Measurements from ENCODE around the gene AOPEP.

Gene AOPEP, protein sequence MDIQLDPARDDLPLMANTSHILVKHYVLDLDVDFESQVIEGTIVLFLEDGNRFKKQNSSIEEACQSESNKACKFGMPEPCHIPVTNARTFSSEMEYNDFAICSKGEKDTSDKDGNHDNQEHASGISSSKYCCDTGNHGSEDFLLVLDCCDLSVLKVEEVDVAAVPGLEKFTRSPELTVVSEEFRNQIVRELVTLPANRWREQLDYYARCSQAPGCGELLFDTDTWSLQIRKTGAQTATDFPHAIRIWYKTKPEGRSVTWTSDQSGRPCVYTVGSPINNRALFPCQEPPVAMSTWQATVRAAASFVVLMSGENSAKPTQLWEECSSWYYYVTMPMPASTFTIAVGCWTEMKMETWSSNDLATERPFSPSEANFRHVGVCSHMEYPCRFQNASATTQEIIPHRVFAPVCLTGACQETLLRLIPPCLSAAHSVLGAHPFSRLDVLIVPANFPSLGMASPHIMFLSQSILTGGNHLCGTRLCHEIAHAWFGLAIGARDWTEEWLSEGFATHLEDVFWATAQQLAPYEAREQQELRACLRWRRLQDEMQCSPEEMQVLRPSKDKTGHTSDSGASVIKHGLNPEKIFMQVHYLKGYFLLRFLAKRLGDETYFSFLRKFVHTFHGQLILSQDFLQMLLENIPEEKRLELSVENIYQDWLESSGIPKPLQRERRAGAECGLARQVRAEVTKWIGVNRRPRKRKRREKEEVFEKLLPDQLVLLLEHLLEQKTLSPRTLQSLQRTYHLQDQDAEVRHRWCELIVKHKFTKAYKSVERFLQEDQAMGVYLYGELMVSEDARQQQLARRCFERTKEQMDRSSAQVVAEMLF

DNA sequence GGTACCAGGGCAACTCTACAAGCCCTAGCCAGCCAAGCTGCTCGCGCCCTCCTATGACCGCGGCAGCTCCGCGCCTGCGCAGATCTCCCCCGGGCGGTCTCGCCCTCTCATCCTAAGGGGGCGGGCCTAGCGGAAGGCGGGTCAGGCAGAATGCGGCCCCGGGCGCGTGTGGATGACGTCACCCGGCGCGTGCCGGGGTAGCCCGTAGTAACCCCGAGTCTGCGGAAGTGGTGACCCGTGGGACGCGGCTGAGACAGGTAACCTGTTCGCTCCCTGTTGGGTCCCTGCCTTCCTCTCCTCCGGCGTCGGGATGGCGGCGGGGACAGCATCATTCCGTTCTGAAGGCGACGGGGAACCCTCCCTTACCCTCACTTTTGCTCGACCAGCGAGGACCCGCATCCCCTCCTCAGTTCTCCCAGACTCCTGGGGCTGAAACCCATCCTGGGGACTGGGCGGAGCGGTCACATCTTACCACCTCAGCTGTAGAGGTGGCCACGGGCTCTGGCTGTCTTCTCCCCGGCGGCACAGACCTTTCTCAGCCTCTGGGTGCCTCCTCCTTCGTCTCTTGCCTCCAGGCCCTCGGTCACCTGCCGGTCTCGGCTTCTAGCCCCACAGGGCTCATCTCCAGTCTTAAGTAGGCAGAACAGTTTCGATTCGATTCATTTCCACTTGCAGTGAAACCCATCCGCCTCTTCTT lies at the start of gene AOPEP:
TSS of gene AOPEP (plus strand) at position 205 of the 697 bp plus-strand sequence. CDS start 33,085 bp downstream, outside the sequence.
- peak; percentile 94 for DNase-seq

DNA sequence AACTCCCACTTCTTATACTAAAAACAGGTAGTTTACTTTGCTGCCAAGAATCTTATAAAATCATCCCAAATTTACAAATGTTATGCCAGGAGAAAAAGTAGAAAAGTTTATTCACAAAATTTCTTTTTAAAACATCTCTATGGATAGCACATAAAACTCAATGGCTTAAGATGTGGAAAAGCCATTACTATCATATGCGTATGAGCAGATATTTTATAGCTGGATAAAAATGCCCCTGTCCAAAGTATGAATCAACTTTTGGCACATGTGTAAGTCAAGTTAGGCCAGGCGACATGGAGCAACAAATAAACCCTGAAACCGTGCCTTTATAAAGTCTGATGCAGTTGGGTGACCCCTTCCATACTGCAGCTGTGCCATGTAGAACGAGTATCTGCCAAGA lies 48.6 kb upstream of the AOPEP start:
- no peak for DNase-seq

DNA sequence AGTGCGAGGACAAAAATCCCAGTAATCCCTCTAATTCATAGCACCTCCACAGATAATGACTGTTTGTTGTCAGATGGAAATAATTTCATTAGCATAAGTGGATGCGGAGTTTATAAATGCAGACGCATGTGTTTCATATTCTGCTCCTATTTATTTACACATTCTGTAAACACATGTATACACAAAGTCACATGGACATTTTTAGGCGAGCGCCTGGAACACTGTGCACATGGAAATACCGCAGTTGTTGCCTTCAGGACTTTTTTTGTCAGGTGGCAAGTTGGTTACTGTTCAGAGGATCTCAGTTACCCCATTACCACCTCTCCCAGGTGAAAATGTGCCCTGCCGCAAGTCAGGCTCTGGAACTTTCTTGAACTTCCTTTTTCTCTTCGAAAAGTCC lies 46.9 kb upstream of the AOPEP start:
- no peak for DNase-seq

DNA sequence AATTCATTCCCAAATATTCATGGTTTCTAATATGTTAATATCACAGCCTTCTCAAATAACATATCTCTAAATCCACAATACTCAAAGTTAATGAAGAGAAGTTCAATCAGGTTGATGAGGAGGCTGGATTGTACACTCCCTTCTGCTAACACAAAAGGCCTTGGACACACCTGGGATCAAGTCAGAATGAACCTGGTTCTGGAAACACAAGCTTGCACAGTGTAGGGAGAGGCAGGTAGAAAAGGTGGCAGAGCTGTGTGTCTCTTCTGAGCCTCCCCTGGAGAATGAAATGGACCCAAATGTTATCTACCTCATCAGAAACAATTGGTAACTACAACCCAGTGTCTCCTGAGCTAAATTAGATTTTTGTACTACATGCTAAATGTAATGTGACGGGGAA lies 46.5 kb upstream of the AOPEP start:
- no peak for DNase-seq

DNA sequence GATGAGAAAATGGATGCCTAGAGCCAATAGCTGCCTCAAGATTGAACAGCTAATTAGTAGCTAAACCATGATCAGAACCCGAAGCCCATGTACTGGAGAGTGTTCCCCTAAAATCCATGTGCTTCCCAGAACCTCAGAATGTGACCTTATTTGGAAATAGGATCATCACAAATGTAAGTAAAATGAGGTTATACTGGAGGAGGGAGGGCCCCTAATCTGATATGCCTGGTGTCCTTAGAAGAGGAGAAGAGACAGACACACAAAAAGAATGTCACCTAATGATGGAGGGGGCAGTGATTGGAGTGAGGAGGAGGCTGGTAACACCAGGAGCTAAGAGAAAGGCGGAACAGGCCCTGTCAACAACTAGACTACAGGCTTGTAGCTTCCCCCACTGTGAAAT lies 45.9 kb upstream of the AOPEP start:
- DNase-seq: no peak

DNA sequence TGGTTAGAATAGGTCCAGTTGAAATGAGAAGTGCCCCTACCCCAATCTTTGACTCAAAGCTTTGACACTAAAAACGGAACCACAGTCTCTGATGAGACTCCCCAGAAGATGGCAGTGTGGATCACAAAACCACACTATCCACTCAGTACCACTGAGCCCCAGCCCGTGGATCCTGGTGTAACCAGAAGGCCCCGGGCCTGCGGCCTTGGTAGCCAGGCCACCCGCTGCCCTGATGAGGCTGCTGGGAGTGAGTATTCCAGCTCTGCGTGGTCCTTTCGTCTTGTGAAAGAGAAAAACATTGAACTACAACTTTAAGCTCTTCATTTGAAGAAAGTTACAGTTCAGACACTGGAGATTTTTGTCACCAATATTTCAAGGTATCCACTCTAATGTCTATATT lies 45.0 kb upstream of the AOPEP start:
- DNase-seq: peak; percentile 59

DNA sequence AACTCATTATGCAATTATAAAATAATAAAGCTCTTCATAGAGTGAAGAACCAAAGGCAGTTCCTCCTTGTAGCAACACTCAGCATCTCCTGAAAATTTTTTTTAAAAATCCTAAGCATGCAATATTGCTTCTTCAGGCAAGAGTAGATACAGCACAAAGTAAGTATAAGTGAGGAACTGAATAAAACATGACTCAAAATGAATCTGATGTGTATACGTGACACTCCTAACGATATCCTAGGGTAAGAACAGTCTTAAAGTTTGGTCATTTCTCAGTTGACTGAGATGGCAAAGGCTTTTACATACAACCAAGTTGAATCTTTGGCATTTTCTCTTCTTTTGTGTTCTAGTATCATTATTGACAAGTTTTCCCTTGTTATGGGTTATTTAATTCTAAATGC lies 41.1 kb upstream of the AOPEP start:
- DNase-seq: no peak

DNA sequence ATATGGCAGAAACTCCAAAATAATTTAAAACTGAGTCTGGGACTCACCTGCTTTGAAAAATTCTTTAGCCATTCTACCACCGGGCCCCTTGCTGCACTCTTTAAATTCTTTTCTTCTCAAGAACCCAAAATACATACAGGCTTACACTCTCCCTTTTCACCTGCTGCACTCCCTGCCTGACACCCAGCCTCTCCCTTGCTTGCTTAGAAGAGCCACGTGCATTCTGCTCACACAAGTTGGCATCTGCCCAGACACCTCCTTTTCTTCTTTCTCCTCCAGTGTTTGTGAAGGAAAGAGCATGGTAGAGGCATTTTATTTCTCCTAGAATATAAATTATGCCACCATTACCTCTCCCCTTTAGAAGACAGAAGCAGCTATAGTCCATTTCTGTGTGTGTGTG lies 39.0 kb upstream of the AOPEP start:
- DNase-seq: no peak

DNA sequence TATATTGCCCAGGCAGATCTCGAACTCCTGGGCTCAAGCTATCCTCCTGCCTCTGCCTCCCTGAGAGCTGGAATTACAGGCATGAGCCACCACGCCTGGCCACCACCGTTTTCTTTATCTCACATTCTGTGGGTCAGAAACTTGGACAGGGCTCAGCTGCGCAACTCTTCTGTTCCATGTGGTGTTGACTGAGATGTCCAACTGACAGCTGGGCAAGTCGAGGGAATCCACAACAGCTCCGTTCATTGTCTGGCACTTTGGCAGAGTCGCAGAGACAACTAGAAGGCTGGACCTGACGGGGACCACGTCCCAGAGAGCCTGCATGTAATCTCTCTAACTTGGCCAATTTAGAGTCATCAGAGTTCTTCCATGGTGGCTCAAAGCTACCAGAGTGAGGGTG lies 36.2 kb upstream of the AOPEP start:
- no peak for DNase-seq

DNA sequence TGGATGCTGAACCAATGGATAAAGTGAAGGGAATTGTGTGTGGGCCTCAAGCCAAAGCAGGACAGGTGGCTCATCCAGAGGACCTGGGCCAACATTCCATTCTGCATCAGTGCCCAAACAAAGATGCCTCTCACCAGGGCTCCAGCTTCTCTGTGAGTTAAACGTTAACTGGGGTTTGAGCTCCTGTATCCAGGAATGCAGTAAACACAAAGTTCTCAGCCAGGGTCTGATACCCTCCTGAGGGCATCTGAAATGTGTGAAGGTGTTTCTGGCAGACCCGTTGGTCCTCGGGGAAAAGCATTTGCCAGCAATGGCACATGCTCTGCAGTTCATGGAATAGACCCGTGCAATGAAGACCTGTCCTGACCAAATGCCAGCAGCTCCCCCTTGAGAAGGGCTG lies 33.9 kb upstream of the AOPEP start:
- DNase-seq: no peak

DNA sequence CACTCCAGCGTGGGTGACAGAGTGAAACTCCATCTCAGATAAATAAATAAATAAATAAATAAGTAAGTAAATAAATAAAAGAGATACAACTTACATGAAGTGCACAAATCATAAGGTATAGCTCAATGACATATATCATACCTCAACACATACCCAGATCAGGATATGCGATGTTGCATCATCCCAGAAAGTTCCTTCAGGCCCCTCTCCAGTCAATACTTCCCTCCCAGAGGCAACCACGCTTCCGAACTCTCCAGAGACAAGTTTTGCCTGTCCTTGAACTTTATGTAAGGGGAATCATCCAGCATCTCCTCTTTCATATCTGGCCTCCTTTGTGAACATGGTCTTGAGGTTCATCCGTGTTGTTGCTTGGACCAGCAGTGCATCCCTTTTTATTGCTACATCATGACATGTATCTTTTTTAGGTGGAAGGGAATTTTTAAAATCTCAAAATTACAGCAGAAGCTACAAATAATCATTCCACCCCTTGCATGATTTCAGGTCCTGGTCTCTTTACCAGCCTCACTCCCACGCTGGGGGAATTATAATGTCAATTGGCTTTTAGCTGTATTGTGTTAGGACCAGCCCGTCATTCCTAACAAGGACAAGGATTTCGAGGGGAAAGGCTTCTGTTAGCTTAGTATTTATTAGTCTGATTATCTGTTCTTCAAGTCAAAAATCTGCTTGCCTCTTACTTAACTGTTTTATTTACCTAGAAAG lies 32.9 kb upstream of the AOPEP start:
- no peak for DNase-seq

DNA sequence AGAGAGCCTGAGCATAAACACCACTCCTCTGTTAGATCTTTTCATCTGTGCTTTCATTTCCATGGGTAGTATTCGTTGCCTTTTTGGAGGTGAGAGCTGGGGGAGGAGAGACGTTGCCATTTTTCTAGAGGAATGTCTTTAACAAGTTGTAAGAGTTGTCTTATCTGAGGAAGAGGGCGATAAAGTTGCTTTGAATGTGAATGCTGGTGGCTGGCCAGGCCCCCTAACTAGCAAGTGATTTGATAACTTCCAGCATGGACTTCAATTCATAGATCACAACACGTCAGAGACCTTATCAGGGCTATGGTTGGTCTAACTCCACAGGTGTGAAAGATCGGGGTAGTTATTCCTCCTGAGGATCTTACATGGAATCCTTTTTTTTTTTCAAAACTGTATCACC lies 30.0 kb upstream of the AOPEP start:
- DNase-seq: no peak

DNA sequence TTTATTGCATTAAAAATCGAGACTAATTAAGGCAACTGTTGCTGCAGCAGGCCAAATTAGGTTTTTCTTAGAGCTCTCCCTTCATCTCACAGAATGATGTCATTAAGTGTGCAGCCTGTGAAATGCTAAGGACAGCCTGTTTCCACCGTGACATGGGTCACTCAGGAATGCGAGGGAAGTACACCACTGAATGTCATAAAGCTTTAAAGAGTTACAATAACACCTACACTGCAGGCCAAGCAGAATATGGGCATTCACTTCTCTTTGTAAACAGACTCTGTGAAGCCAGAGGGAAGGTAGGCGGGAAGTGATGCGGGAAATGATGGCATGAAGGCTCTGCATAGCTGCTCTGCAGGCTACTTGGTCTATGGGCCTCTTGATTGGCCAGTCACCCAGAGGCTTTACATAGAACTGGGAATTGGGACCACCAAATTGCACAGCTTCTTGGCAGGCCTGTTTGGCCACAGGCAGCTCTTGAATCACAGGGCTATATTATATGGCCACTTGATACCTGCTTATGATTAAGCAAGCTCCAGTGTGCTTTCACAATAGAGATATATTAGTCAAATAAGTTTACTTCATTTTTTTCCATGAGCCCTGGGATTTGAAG lies 28.4 kb upstream of the AOPEP start:
- no peak for DNase-seq

DNA sequence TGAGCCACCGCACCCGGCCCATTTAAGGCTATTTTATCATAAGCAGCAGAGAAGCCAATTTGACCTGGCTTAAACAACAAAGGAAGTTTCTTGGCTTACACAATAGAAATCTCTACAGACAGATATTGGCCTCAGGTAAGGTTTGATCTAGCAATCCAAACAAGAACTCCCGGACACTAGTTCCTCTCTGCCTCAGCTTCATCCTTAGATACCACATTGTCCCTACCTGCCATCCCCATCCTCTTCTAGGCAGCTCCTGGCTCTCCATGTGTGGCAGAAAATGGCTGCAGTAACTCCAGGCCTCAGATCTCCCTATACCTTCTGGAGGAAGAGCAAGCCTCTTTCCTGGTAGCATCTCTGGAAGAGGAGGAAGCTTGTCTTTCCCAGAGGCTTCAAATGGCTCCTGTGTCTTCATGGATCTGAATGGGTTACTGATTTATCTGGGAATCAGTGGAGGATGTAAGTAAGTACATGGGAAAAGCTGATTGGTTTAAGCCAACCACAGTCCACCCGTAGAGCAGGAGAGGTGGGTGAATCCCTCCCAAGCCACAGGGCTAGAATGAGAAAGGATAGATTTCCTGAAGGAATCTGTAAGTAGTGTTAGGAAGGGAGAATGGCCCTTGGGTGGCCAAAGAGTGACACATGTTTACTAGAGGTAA lies 26.7 kb upstream of the AOPEP start:
- no peak for DNase-seq

DNA sequence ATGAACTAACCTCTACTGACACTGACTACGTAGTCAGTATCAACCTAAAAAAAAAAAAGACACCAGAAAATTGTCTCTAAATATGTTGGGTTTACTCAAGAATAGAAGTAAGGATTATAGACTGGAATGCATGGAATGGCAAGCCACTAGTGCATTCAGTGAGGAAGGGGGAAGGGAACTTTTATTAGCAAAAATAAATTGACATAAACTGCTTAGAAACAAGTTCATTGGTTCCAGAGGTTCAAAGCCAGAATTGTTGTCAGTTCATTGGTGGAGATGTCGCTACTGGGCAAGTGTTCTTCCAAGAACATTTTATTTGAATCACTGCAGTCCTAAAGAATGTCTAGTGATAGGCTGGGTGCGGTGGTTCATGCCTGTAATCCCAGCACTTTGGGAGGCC lies 26.1 kb upstream of the AOPEP start:
- no peak for DNase-seq

DNA sequence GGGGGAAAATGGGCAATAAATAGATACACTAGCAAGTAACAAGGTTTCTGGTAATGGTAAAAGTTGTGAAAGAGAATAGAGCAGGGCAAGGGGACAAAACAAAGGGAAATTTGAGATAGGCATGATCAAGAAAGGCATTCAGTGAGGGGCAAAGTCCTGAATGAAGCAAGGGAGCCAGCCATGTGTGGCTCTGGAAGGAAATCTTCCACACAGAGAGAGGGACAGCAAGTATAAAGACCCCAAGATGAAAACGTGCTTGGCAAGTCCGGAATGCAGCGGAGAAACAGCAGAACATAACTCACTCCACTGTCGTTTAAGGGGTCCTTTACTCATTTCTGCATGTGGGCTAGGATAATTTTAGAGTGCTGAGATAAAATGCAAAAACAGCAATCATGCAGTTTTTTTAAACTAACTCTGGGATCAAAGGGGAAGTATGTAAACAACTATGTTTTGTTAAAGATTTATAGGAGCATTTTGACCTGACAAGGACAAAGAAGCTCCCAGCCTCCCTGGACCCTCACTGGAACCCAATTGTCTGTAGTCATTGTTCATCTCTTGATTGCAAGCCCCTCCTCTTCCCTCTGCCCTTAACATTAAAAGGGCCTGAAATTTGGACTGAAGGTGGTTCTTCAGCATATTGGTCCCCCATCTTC lies 22.9 kb upstream of the AOPEP start:
- DNase-seq: no peak

DNA sequence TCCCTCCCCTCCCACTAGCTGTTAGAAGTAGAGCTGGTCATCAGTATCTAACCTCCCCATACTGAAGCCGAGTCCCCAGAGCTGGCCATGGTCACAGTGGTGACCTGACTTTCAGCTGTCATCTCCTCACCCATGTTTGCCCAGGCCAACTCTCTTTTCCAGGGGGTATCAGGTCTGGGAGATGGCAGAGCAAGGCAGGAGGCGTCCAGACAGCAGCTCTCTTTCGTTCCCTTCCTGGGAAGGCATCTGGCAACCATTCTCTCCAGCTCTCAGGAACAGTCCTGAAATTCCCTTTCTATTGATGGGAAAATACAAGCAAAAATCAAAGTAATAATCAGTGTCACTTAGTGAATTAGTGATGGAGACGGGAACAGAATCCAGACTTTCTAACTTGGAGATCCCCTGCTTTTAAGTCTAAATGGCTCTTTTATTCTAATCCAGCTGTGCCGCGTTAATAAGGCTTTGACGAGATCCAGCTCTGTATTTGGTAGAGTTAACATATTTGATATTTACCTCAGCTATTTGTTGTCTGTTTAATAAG lies 21.3 kb upstream of the AOPEP start:
- no peak for DNase-seq

DNA sequence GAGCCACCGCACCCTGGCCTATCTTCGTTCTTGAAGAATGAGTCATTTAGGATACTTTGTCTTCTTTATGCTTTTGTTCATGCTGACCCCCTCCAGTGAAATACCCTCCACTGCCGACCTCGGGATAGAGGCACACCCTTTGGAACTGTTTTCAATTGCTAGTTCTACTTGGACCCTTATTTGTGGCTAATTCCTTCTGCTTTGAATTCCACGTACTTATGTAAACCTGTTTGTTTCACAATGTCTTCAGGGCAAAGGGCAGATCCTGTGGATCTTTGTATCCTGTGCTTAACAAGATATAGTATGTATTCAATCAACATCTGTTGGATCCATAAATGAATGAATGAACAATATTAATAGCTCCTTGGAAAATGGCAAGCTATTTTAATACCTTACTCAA lies 19.6 kb upstream of the AOPEP start:
- DNase-seq: no peak

DNA sequence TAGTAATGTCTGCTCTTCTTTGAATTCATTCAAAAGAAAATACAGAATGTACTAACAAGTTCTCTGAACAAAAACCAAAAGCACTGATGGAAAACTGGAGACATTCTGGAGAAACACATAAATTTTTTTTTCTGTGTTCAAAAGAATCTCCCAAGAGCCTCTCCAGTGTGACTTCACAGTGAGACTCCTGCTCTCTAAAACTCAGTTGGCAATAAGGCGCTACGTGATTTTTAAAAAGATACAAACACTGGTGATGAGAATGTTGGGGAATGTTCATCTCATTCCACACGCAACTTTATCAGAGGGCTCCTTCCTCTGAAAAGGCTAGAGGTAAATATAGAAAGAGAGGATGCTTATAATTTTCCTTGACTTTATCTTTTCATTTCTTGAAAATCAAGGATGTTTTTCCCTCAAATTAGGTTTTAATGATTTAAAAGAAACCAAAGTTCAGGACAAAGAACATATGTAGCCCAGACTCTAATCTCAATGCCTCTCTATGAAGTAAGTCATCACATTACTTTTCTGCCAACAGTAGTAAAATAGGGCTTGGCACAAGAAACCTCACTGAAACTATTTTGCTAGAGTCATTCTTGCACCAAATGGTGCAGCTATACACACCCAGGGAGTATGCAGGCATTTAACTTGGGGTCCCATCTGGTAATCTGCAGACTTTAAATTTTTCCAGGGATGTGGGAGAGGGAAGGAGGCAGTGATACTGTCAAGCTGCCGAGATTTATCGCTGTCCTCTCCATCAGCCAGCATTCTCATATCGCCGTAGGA lies 12.9 kb upstream of the AOPEP start:
- no peak for DNase-seq

DNA sequence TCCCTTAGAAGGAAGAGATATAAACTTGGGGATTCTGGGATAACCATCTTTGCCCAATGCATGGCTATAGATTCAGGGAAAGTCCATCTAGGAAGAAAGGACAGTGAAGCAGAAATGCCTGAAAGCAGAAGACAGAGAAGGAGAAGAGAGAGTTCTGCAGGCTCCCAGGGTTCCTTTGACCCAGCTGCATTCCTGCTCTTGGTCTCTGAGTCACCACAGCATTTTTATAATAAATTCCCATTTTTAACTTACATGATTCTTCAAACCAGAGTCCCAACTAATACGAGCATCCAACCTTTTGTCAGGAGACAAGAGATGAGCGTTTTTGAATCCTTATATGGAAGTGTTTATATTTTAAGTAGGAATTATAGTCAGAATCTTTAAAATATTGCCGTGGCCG lies 12.0 kb upstream of the AOPEP start:
- DNase-seq: no peak

Measured in NCI-H774 (cell line).